COR-L47 (cell line): ENCODE data around the gene MFSD11.
"Not testable (repeated sequence)": the region's sequence is repeated elsewhere in the genome, so short reads cannot be mapped to it uniquely, and the experiment has no call there.

Source experiments
- DNase-seq: peaks from one replicate; lab custom pipeline; 2025; lab: John Stamatoyannopoulos, UW

The MFSD11 gene

DNA sequence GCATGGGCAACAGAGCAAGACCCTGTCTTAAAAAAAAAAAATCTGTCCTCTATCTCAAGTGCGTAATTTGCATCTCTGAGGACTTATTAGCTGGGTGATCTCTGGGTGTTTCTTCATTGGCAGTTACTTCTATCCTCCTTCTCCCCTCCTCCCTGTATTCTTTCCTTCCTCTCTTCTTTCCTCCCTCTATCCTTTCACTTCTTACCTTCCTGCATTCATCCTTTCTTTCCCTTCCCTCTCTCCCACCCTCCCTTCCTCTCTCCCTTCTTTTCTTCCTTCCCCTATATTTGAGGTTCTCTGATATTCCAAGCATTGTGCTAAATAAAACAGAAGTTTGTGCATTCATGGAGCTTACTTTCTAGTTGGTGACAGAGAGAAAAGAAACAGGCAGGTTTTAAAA, 10.7 kb downstream of the MFSD11 start:
- no peak for DNase-seq

DNA sequence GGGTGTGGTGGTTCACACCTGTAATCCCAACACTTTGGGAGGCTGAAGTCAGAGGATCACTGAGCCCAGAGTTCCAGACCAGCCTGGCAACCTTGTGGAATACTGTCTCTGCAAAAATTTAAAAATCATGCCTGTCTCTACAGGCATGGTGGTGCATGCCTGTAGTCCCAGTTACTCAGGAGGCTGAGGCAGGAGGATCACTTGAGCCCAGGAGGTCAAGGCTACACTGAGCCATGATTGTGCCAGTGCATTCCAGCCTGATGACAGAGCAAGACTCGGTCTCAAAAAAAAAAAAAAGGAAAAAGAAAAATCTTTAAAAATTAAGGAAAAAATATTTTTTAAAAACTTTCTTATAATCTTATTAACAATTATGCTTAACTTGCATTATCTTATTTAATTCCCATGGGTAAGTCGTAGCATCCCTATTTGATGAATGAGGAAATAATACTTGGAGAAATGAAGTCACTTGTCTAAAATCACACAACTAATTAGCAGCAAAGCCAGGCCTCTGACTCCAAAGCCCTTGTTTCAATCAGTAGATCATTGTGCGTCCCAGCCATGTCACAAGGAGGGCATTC, 13.6 kb downstream of the MFSD11 start:
- no peak for DNase-seq

GRCh38 chr17:76752006-76752405, 14.1 kb downstream of the MFSD11 start:
- DNase-seq: no peak

GRCh38 chr17:76753061-76753961, 15.4 kb downstream of the MFSD11 start:
- no peak for DNase-seq

DNA sequence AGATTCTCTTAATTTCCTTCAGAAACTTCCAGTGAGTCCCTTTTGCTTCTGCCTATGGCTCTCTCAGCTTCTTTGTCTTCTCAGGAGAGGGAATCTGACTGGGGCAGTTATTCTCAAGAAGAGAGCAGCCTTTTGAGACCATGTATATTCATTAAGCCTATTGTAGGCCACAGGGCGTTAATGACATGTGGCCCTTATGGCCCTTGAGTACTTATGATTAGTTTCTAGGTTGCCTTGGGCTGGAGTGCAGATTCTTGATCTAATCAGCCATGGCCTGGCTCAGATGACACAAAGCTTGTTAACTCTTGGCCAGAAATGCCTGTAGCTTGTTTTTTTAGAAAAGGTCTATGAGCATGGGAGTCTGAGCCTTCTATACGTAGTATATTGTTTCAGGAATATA, 17.4 kb downstream of the MFSD11 start:
- no peak for DNase-seq

- no peak for DNase-seq
These were observed 19.3 kb downstream of the MFSD11 start for GRCh38 chr17:76757256-76757655.

DNA sequence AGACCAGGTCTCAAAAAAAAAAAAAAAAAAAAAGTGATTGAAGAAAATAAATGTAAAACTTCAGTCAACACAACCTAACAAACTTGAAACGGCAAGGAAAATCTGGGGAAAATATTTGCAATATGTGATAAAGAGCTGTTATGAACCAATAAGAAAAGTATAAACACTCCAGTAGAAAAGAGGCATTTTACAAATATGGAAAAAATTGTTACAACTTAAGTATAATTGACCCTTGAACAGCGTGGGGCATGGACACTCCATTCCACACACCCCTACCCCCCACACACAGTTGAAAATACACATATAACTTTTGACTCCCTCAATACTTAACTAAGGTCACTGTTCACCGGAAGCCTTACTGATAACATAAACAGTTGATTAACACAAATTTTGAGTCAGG, 20.7 kb downstream of the MFSD11 start:
- no peak for DNase-seq

DNA sequence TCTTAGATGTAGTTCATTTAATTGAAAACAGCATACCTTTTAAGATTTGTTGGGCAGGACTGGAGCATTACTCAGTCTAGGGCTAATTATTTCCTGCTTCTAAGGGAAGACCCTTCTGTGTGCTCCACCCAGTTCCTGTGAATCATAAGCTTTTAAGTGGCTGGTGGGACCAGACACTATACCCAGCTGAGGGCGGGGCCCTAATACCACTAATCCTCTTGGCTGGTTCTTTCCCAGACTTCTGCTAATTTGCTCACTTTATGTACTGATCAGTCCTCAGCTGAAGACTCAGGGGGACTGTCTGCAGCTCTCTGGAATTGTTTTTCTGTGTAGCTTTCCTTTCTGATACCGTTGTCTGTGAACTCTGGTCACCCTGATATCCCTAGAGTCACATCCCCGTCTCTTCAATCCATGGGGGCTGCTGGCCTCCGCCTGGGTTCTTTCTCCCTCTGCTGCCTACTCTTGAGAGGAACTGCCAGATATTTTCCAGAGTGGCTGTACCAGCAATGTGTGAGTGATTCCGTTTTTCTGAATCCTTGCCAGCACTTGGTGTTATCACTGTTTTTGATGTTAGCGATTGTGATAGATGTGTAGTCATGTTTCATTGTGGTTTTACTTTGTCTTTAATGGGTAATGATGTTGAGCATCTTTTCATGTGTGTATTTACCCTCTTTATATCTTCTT, 35.1 kb downstream of the MFSD11 start:
- DNase-seq: no peak

DNA sequence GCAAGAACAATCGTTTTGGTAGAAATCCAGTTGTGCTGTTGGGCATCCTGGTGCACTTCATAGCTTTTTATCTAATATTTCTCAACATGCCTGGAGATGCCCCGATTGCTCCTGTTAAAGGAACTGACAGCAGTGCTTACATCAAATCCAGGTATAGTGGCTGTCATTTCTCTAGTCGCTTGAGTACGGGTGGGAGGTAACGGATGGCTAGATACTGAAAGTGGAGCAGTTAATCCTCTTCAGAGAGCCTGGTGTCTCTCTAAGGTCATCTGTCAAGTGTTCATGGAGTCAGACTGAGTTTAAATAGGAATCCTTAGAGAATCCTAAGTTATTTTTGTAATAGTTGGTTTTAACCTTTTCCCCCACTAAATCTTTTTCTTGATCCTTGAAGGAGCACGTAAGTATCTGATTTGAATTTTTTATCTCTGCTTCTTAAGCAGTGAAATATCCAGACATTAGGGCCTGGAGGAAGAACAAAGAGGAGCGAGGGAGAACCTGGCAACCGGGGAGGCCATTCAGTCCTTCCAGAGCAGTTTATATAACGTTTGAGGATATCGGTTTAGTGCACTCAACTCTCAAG, 37.2 kb downstream of the MFSD11 start:
- DNase-seq: no peak

- DNase-seq: no peak
These were observed 43.4 kb downstream of the MFSD11 start for GRCh38 chr17:76781056-76781982.

DNA sequence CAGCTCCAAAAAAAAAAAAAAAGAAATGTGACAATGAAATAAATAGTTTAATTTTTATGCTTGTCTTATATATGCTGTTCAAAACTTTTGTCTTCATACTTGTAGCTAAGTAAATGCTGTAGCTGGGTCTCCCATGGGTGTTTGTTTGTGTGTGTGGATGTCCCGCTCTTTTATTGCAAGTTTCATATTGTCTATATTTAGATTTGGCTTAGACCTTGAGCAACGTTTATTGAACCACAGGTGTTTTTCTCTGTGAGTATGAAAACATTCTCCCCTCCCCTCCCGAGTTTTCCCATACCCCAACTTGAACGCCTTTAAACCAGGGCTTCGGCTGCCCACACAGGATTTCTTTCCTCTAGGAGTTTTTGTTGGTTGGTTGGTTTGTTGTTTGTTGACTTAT, 45.2 kb downstream of the MFSD11 start:
- no peak for DNase-seq

GRCh38 chr17:76784926-76785325, 47.0 kb downstream of the MFSD11 start:
- DNase-seq: no peak

GRCh38 chr17:76787866-76788265, 49.9 kb downstream of the MFSD11 start:
- DNase-seq: not testable (repeated sequence)

- peak; percentile 40 for DNase-seq
These were observed 51.4 kb downstream of the MFSD11 start for GRCh38 chr17:76789235-76789788.

- DNase-seq: peak; percentile 4
These were observed 53.4 kb downstream of the MFSD11 start for GRCh38 chr17:76791053-76791980.

DNA sequence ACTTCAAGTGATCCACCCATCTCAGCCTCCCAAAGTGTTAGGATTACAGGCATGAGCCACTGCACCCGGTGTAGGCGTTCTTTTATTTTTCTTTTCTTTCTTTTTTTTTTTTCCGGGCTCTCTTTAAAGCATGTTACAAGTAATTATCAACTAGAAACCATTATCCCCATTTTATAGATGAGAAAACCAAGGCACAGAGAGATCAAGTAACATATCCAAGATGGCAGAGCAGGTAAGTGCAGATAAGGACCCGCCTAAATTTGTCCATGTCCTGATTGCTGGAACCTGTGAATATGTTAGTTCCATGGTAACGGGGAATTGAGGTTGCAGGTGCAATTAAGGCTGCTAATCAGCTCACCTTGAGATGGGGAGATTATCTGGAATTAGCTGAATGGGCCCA, 54.4 kb downstream of the MFSD11 start:
- no peak for DNase-seq

- DNase-seq: peak; percentile 20
These were observed 55.9 kb downstream of the MFSD11 start for GRCh38 chr17:76793775-76794174.

DNA sequence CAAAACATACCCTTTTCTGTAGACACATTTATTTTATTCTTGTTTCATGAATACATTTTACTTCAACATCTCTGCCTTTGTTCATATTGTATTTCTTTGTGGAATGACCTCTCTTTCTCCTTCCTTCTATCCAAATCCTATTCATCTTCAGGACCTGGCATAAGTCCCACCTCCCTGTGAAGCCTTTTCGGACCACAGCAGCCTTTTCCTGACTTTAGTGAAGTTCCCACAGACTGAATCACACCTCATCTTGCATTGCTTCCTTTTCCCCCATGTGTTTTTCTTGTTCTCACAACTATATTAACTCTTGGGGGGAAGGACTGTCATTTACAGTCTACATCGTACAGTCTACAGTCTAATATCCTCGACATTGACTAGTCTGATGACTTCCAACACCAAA, 58.2 kb downstream of the MFSD11 start:
- DNase-seq: no peak

GRCh38 chr17:76797241-76797840, 59.4 kb downstream of the MFSD11 start:
- no peak for DNase-seq

- DNase-seq: no peak
These were observed 63.8 kb downstream of the MFSD11 start for GRCh38 chr17:76801706-76802105.
